Ramos (cell line): ENCODE data around the gene DCTN2.

Source experiments
- in situ Hi-C: fragments of 300-500 bp; cut with MboI; formaldehyde crosslinking; loops from one replicate; pipeline ENCODE4 v1.14.3; 2022; ENCODE audit warnings: low sequenced_read_pairs; ENCODE audit not compliant: unreplicated experiment

The DCTN2 gene

DNA sequence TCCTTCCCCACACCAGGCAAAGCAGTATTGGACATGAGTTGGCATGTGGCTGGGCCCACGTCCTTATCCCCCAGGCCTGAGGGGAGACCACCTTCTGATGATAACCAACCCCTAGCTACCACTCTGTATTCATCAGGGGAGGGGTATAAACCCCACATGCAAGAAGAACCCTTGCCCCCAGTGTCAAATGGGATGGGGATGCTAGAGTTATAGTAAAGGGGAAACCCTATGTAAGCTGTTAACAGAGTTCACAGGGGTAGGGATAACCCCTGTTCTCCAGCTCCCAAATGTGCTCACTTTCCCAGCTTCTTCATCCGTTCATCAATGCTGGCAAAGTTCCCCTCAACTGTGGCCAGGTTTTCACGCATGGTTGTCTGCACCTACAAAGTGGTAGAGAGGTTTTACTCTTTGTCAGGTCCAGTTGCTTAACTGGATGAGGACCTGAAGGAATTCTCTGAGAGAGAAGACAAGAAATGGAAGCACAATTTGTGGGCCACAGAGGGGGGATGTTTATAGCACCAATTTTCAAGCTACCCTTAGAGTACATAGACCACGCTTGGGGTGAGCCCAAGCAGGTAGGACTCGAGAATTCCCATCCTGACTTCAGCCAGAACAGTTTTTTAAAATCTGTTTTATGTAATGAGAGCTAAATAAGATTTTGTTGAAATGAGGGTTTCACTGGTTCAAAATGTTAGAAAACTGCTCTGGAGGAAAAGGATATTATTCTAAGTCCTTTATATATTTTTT is 16.4 kb downstream of the DCTN2 start:
- in situ Hi-C loops: no loop called here

DNA sequence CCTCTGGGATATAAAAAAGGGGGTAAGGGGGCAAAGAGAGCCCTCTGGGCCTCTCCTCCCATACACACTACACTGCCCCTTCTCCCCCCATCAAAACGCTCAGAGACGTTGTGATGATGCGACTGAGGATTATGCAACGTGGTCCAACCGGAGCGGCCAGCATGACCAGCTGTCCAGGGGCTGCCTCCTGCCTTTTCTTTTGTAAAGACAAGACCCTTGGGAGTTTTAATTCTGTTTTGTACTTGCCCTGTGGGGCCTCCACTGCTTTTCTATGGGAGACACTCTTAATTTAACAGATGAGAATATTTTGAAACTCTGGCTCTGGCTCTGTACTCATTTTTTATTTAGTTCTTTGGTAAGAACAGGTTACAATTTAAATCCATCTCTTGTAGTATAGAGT is 17.2 kb downstream of the DCTN2 start:
- in situ Hi-C loops: no loop called here

DNA sequence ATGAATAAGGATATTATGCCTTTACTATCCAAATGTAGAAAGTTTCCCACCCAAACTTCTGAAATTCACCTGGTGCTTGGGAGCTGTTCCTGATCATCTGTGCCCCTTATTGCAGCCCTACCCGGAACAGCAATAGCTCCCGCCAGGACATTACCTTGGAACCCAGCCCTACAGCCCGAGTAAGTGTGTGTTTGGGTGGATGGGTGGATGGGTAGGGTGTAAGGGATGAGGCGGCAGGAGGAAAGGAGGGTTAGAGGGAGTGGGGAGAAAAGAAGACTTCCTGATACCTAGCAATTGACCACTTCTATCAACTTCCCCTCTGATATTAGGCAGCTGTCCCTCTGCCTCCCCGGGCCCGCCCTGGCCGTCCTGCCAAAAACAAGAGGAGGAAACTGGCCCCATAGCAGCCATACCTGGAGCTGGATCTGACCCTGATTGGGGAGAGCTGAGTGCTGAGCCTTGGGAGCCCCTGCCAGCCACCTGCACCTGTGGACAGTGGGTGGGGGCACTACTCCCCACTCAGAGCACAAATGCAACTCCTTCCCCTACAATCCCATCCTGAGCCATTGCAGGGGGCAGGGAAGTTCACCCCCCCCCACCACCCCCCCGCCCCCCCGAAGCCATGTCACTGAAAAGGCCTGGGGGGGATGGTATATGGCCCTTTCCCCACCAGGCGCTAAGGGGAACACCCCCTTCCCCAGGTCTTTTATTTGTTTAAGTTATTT is 18.0 kb downstream of the DCTN2 start:
- in situ Hi-C loops: no loop called here

DNA sequence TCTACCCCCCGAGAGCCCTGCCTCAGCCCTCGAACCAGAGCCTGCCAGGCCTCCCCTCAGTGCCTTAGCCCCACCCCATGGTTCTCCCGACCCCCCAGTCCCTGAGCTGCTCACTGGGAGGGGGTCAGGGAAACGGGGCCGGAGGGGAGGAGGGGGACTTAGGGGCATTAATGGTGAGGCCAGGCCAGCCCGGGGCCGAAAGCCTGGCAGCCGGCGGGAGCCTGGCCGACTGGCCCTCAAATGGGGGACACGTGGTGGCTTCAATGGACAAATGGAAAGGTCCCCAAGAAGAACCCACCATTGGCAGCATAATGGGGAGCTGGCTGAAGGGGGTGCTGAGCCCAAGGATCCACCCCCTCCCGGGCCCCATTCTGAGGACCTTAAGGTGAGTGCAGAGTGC is 18.8 kb downstream of the DCTN2 start:
- in situ Hi-C loops: no loop called here

DNA sequence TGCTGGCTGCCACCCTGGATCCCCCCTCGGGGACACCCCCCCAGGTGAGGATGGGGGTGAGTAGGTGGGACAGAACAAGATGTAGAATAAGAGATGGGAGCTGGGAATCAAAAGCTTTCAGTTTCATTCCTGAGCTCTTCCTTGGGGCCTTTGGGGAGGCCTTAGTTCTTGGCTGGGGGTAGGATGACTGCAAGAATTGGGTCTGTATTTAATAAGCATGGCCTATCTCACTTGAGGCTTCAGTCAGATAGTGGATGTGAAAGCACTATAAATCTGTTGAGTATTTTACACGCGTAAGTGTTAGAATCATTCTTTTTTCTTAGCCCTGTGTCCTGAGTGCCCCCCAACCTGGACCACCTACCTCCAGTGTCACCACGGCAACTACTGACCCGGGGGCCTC is 19.8 kb downstream of the DCTN2 start:
- in situ Hi-C loops: no loop called here

DNA sequence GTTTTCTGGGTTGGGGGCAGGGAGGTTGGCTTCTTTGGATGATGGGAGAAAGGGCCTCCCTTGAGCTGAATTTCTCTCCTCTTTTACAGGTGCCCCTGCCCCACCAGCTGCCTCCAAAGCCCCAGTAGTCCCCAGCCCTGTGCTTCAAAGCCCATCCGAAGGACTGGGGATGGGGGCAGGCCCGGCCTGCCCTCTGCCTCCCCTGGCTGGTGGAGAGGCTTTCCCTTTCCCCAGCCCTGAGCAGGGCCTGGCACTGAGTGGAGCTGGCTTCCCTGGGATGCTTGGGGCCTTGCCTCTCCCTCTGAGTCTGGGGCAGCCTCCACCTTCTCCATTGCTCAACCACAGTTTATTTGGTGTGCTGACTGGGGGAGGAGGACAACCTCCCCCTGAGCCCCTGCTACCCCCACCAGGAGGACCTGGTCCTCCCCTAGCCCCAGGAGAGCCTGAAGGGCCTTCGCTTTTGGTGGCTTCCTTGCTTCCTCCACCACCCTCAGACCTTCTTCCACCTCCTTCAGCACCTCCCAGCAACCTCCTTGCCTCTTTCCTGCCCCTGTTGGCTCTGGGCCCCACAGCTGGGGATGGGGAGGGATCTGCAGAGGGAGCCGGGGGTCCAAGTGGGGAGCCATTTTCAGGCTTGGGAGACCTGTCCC is 20.4 kb downstream of the DCTN2 start:
- in situ Hi-C loops: no loop called here

DNA sequence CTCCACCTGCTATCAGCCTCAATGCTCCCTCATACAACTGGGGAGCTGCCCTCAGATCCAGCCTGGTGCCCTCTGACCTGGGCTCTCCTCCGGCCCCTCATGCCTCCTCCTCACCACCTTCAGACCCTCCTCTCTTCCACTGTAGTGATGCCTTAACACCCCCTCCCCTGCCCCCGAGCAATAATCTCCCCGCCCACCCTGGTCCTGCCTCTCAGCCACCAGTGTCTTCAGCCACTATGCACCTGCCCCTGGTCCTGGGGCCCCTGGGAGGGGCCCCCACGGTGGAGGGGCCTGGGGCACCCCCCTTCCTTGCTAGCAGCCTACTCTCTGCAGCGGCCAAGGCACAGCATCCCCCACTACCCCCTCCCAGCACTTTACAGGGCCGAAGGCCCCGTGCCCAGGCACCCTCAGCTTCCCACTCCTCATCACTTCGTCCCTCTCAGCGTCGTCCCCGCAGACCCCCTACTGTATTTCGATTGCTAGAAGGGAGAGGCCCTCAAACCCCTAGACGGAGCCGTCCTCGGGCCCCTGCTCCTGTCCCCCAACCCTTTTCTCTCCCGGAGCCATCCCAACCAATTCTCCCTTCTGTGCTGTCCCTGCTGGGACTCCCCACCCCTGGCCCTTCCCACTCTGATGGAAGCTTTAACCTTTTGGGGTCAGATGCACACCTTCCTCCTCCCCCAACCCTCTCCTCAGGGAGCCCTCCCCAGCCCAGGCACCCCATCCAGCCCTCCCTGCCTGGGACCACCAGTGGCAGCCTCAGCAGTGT is 21.2 kb downstream of the DCTN2 start:
- in situ Hi-C loops: no loop called here

DNA sequence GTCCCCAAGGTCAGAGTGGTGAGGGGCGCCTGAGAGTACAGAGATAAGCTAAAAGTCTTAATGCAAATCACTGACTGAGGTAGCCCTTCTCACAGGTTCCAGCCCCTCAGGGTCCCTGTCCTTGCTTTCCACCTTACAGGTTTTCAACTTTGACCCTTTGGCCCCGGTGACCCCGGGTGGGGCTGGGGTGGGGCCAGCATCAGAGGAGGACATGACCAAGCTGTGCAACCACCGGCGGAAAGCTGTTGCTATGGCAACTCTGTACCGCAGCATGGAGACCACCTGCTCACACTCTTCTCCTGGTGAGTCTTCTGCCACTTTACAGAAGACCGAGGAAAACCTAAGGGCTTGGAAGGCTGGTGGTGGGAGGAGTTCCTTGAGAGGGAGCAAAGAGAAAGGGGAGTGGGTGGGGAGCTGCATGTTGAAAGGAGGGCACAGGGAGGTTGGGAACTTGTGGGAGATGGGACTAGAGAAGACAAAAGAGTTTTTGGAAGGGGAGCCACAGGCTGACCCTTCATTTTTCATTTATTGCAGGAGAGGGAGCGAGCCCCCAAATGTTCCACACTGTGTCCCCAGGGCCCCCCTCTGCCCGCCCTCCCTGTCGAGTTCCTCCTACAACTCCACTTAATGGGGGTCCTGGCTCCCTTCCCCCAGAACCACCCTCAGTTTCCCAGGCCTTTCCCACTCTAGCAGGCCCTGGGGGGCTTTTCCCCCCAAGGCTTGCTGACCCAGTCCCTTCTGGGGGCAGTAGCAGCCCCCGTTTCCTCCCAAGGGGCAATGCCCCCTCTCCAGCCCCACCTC is 22.0 kb downstream of the DCTN2 start:
- in situ Hi-C loops: no loop called here

DNA sequence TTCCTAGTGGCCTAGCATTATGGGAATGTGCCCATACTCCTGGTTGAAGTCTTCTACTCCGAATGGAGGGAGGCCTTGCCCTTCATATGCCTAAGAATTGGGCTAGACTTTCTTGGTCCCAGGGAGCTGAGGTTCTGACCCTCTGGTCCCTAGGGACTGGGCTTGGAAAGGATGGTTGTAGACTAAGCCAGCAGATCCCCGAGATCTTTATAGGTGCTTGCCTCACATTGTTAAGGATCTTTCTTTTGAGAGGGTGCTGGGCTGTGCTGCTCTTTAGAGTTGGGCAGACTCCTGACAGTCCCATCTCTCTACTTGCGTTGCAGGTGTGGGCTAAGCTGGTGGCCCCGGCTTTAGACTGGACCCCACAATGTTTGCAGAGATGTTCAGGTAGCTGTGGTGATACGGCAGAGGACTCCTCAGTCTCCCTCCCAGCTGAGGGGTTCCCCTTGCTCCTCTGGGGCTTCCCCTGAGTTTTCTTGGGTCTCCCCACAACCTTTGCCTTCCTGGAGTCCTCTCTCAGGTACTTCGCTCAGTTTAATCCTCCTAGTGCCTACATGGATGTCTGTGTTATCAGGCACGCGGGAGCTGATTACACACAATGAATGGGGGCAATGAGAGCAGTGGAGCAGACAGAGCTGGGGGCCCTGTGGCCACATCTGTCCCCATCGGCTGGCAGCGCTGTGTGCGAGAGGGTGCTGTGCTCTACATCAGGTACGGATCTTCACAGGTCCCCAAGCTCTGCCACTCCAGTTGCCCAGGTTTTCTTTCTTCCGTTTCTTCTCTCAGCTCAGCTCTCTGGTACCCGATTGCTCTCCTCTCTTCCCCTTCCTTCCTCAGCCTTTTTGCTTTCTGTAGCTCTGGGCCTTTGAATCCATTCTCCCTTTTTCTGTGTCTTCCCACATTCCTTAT is 23.0 kb downstream of the DCTN2 start:
- in situ Hi-C loops: no loop called here

DNA sequence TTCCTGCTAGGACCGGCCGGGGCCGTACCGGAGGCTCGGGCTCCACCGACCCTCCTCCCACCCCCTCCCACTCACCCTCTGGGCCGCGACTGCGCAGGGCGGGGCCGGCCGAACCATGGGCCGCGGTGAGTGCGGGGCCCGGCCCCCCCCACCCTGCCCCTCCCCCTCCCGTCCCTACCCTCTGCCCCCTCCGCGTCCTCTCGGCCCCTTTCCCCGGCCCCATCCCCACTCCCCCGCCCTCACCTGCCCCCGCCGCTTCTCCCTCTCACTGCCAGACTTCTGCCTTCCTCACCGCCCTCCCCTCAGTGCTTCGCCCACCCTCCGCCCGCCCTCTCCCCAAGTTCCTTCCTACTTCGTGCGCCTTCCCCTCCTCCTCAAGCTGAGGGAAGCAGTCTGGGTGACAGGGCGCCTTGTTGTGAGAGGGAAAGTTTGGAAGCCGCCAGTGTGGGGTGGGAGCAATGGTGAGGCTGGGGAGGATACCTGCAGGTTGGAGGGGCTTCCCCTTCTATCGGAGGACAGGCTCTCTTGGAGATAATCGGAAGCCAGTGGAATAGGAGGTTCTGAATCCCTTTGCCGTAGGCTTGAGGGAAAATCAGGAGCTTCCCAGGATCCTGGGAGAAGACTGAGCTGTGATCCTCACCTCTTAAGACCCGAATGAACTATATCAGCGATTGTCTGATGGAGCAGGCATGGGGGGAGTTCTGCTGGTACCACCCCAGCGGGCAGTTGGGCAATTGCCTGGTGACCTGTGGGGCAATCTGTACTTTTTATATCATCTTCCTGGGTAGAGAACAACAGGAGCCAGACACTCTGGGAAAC is 23.9 kb downstream of the DCTN2 start:
- in situ Hi-C loops: no loop called here

DNA sequence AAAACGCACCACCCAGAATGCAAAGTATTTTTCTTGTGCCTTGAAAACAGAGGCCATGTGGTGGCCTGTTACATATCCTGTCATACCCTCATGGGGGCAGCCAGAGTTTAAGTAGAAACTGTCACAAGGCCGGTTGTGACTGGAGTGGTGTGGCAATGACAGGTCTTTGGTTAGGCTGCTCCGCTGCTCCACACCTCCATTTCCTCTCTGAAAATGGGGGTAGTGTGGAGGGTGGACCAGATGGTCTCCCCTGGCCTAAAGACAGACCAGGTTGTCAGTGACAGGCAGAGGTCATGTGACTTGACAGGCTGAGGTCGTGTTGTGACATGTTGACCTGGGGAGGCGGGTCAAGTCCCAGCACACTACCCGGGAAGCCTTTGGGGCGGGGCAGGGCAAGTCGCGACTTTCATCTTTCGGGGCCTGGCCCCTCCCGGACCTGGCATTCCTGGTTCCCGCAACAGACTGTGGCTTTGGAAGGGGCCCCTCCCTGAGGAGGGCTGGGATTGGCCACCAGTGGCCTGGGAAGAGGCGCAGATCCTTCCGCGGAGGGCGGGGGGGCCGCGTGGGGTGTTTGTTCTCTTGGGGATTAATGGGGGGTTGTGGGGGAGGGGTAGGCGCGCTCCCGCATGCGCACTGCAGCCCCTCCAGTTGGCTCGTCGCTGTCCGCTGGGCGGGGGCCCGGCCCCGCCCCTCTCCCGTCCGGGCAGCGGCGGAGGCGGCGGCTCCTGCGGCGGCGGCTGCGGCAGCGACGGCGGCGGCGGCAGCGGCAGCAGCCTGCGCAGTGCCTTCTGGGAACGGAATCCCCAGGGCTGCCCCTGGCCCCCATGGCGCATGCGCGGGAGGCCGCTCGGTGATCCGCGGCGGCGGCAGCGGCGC is 24.7 kb downstream of the DCTN2 start, which contains the start of gene MBD6:
Gene MBD6, plus strand, starts transcription at position 814 of the 876 bp plus-strand sequence. CDS start 1,480 bp downstream, outside the sequence.
- in situ Hi-C loops: no loop called here

DNA sequence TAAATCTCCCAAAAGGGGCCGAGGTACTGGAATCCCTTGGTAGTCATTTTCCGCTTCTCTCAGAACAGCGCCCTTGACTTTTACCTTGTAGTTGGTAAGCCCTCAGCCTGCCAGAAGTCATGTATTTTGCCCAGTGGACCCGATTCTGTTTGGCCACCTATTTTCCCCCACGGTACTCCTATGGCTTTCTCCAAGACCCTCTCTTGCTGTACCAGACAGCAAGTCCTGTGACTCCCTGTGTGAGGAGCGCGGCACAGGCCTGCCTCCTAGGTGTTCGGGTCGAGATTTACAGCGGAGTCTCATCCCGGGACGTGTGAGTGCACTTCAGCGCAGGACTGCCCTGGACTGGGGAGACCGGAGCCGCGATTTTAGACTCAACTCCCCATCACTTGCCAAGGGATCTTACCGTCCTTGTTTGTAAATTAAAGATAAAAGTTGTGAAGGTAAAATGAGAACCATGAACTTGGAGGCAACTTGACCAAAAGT is 25.4 kb downstream of the DCTN2 start:
- in situ Hi-C loops: no loop called here

DNA sequence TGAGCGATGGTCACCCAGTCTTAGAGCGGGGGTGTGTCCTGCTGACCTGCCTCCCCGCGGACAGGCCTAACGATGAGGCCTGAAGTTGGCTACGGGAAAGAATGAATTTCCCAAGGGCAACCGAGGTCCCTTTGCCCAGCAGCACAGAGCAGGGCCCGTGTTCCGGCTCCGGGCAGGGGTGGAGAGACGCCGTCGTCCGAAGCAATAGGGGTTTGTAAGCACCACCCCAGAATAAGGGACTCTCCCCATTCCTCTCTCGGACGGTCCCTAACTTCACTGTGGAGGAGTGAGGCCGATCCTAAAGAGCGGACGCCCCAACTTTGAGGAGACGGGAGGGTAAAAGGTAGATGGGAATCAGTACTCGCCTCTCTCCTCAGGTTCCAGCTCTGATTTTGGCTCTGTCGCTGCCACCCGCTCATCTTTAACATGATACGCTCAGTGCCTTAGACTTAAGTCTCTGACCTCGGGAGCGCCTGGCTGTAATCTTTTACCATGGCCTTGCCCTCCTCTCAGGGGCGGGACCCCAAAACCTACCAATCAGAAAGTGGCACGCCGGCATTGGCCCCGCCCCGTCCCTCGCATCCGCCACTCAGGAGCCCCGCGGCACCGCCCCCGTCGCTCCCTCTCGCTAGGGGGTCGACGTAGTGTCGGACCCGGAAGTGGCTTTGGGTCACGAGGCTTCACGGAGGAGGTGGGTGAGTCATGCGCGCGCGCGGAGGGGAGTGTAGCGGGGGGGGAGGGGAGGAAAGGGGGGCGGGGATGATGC is 26.8 kb downstream of the DCTN2 start, which contains the start of gene DDIT3:
Gene DDIT3, minus strand, starts transcription at position 462 of the 766 bp plus-strand sequence. CDS start 3,108 bp downstream, outside the sequence.
- in situ Hi-C loops: no loop called here

DNA sequence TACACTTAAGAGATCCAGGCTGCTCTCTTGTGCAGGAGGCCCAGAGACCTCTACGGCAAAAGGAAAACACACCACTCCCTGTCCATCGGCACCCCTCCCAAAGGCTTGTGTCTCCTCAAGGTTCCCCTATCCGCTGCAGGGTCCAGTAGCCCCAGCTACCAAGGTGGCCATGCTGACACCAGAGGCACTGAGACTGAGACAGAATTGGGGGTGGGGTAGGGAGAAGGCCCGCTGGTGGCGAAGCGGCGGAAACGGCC is 27.3 kb downstream of the DCTN2 start:
- in situ Hi-C loops: no loop called here

DNA sequence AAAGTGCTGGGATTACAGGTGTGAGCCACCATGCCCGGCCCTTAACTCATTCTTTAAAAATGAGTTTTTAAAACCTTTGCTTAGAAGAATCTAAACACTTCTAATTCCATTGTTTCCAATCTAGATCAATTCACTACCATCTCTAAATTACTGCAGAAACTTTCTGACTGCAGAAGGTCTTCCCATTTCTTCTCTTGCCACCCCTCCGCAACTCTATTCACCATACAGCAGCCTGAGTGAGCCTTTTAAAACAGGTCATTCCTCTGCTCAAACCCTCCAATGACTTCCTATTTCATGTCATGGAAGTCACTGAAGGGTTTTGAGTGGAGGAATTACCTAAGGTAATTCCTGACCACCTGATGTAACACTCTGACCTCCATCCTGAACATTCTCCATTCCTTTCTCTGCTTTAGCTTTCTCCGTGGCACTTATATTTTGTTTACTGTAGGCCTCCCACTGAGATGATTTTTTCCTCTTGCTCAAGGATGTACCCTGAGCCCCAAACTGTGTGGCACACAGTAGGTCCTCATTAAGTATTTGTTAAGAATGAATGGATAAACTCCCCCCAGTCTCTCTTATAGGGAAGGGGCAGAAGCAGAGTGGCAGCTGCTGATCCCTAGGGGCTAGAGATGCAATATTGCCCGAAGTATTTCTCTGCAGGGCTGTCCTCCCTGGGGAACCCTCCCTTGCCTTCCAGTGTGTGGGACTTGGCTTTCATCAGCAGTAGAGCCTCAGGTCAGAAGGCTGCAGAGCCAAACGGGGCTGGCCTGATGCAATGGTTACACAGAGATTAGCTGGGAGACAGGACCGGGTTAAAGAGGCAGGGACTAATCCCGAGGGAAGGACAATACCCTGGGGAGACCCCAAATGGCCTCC is 27.8 kb downstream of the DCTN2 start:
- in situ Hi-C loops: no loop called here
